WTC11 (cell line): ENCODE results near the gene RNF169. TPM values are rescaled to one million over a fixed set of nuclear protein-coding genes. Genes with fewer than 3 reads are reported as not detected.

ENCODE experiments used
- ATAC-seq: fragments of 200-7000 bp; cut with Tn5 transposase; 2 replicates; pipeline ENCODE4 v1.10.0; 2021; ENCODE audit warnings: mild to moderate bottlenecking, moderate library complexity
- CTCF ChIA-PET: fragments of 300-600 bp; sonication (Branson Sonifier 250); formaldehyde crosslinking; loops from one replicate; lab custom pipeline; 2021; ENCODE audit warnings: antibody characterized with exemption; lab: Charles Lee
- POLR2A ChIA-PET: fragments of 350-600 bp; sonication (Branson Sonifier 250); formaldehyde crosslinking; loops from one replicate; lab custom pipeline; 2021; ENCODE audit warnings: antibody characterized with exemption; lab: Charles Lee
- DNase-seq: peaks from one replicate; pipeline ENCODE4 v3.0.0; 2021; ENCODE audit warnings: low spot score
- H3K27ac Mint-ChIP-seq: 2 replicates; pipeline ENCODE4 v1.8.0; 2021; ENCODE audit warnings: mixed read lengths
- H3K27me3 Mint-ChIP-seq: 2 replicates; pipeline ENCODE4 v1.8.0; 2021; ENCODE audit warnings: low read depth, mild to moderate bottlenecking, moderate library complexity, mixed read lengths
- H3K36me3 Mint-ChIP-seq: 2 replicates; pipeline ENCODE4 v1.8.0; 2021; ENCODE audit warnings: mixed read lengths
- H3K4me1 Mint-ChIP-seq: 2 replicates; pipeline ENCODE4 v1.8.0; 2022; ENCODE audit warnings: mixed read lengths
- H3K4me3 Mint-ChIP-seq: 2 replicates; pipeline ENCODE4 v1.8.0; 2021; ENCODE audit warnings: mild to moderate bottlenecking, moderate library complexity, mixed read lengths
- H3K9me3 Mint-ChIP-seq: 2 replicates; pipeline ENCODE4 v1.8.0; 2021; ENCODE audit warnings: mixed read lengths
- AR ChIP-seq: fragments of 250-450 bp; sonication (Bioruptor Pico); IDR thresholded peaks from 2 replicates; pipeline ENCODE4 v1.9.0; 2021; ENCODE audit warnings: mild to moderate bottlenecking
- ATF2 ChIP-seq: sonication (generic); formaldehyde crosslinking; IDR thresholded peaks from 2 replicates; pipeline ENCODE4 v1.8.1; 2022; ENCODE audit warnings: low read depth, missing genetic modification reagents, borderline replicate concordance
- E2F4 ChIP-seq: sonication (generic); formaldehyde crosslinking; IDR thresholded peaks from 2 replicates; pipeline ENCODE4 v1.8.1; 2022; ENCODE audit warnings: low read depth, mild to moderate bottlenecking, moderate library complexity, missing genetic modification reagents, borderline replicate concordance
- PREB ChIP-seq: sonication (generic); formaldehyde crosslinking; IDR thresholded peaks from 2 replicates; pipeline ENCODE4 v1.8.1; 2022; ENCODE audit warnings: mild to moderate bottlenecking, missing genetic modification reagents, moderate library complexity, borderline replicate concordance
- PRRX2 ChIP-seq: fragments of 250-450 bp; sonication (Bioruptor Pico); IDR thresholded peaks from 2 replicates; pipeline ENCODE4 v1.8.0; 2021; ENCODE audit warnings: mild to moderate bottlenecking
- SMAD3 ChIP-seq: sonication (generic); formaldehyde crosslinking; IDR thresholded peaks from 2 replicates; pipeline ENCODE4 v1.8.0; 2022; ENCODE audit warnings: missing genetic modification reagents, mild to moderate bottlenecking, borderline replicate concordance
- ZNF281 ChIP-seq: sonication (generic); formaldehyde crosslinking; IDR thresholded peaks from 2 replicates; pipeline ENCODE4 v1.8.0; 2023; ENCODE audit warnings: mild to moderate bottlenecking, missing genetic modification reagents
- total RNA-seq: library from RNA; stranded (reverse); gene quantifications from 3 replicates; pipeline ENCODE4 v1.2.3, GENCODE V29; 2021

RNF169 gene
- total RNA-seq, 1 experiment from 2014 or later = 13.6 TPM

GRCh38 chr11:74771139-74771538, 22.5 kb downstream of the RNF169 start:
- POLR2A ChIA-PET = no interaction called here
- Mint-ChIP-seq H3K4me3 (no peak overlapping the region), H3K36me3 (no peaks in the 10 kb centered on the region)

More at GRCh38 chr11:74771139-74771538, 22.5 kb downstream of the RNF169 start:
- no peaks in the 10 kb centered on the region for H3K27me3 Mint-ChIP-seq
- DNase-seq (no peak), ATAC-seq (no peak)
- CTCF ChIA-PET = no interaction called here
- no peak overlapping the region for H3K27ac Mint-ChIP-seq
- TF ChIP-seq ZNF281 (CRISPR knock-in tag) (no peak), E2F4 (no peak), AR (CRISPR knock-in tag) (no peak), SMAD3 (CRISPR knock-in tag) (no peak), PRRX2 (no peak), ATF2 (no peak), PREB (CRISPR knock-in tag) (no peak)
- H3K9me3 Mint-ChIP-seq = no peaks in the 10 kb centered on the region
- no peaks in the 10 kb centered on the region for H3K4me1 Mint-ChIP-seq
